ENCODE measurements around the gene IL36G.

The IL36G gene

DNA sequence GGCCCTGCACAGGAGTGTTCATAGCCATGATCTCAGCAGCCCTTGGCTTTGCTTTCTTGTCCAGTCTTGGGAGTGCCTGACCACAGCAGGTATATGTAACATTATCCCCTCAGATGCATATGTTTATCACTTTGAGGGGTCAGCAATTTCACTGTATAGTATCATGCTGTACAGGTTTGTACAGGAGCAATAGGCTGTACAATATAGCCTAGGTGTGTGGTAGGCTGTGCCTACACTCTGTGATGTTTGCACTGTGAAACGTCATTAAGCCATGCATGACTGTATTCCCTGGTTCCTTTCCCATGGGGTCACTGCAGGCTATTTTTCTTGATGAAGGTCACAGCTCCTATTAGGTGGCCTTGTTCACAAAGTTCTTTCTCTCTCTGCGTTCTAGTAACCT lies 4.7 kb upstream of the IL36G start:
- H3K27me3 ChIP-seq (ENCODE audit: insufficient read depth, low read depth, severe bottlenecking) = no peaks in the 10 kb centered on the region
- TF ChIP-seq, protein P1, sequence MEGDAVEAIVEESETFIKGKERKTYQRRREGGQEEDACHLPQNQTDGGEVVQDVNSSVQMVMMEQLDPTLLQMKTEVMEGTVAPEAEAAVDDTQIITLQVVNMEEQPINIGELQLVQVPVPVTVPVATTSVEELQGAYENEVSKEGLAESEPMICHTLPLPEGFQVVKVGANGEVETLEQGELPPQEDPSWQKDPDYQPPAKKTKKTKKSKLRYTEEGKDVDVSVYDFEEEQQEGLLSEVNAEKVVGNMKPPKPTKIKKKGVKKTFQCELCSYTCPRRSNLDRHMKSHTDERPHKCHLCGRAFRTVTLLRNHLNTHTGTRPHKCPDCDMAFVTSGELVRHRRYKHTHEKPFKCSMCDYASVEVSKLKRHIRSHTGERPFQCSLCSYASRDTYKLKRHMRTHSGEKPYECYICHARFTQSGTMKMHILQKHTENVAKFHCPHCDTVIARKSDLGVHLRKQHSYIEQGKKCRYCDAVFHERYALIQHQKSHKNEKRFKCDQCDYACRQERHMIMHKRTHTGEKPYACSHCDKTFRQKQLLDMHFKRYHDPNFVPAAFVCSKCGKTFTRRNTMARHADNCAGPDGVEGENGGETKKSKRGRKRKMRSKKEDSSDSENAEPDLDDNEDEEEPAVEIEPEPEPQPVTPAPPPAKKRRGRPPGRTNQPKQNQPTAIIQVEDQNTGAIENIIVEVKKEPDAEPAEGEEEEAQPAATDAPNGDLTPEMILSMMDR (IDR thresholded peaks at IDR 0.05; ENCODE audit: low read depth, low read length) = no peak
- no peaks in the 10 kb centered on the region for H3K36me3 ChIP-seq
- no peak overlapping the region for H3K4me3 ChIP-seq (ENCODE audit: low read depth, low read length)
- DNase-seq = no peak
- H3K27ac ChIP-seq = no peak overlapping the region
- peaks cover 6% of the 10 kb centered on the region for H3K9me3 ChIP-seq (ENCODE audit: severe bottlenecking)

- no peaks in the 10 kb centered on the region for H3K27me3 ChIP-seq (ENCODE audit: insufficient read depth, low read depth, severe bottlenecking)
- TF ChIP-seq, protein P1 (IDR thresholded peaks at IDR 0.05; ENCODE audit: low read depth, low read length) = no peak
- no peak for DNase-seq
- no peak overlapping the region for H3K27ac ChIP-seq
- no peaks in the 10 kb centered on the region for H3K36me3 ChIP-seq
- H3K4me3 ChIP-seq (ENCODE audit: low read depth, low read length) = no peak overlapping the region
- peaks cover 6% of the 10 kb centered on the region for H3K9me3 ChIP-seq (ENCODE audit: severe bottlenecking)
Measured at GRCh38 chr2:112979731-112980130, 1.9 kb downstream of the IL36G start.

GRCh38 chr2:112980537-112980936 lies 2.7 kb downstream of the IL36G start:
- H3K27me3 ChIP-seq (ENCODE audit: insufficient read depth, low read depth, severe bottlenecking) = no peaks in the 10 kb centered on the region
- no peak for DNase-seq
- peaks cover 6% of the 10 kb centered on the region for H3K9me3 ChIP-seq (ENCODE audit: severe bottlenecking)
- H3K27ac ChIP-seq = no peak overlapping the region
- H3K36me3 ChIP-seq = no peaks in the 10 kb centered on the region
- H3K4me3 ChIP-seq (ENCODE audit: low read depth, low read length) = no peak overlapping the region
- TF ChIP-seq, protein P1 (IDR thresholded peaks at IDR 0.05; ENCODE audit: low read depth, low read length) = no peak

GRCh38 chr2:112985090-112985489 lies 7.3 kb downstream of the IL36G start:
- Histone ChIP-seq H3K9me3 (ENCODE audit: severe bottlenecking) (peaks cover 8% of the 10 kb centered on the region), H3K36me3 (no peaks in the 10 kb centered on the region), H3K4me3 (ENCODE audit: low read depth, low read length) (no peak overlapping the region), H3K27ac (no peak overlapping the region), H3K27me3 (ENCODE audit: insufficient read depth, low read depth, severe bottlenecking) (no peaks in the 10 kb centered on the region)
- TF ChIP-seq, protein P1 (IDR thresholded peaks at IDR 0.05; ENCODE audit: low read depth, low read length) = no peak
- DNase-seq = no peak

DNA sequence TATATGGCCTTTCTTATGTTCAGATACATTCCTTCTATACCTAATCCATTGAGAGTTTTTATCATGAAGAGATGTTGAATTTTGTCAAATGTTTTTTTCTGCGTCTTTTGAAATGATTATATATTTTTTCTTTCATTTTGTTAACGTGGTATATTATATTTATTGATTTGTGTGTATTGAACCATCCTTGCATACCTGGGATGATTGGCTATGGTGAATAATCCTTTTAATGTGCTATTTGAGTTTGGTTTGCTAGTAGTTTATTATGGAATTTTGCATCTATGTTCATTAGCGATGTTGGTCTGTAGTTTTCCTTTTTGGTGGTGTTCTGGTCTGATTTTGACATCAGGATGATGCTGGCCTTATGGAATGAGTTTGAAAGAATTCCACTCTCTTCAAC lies 11.8 kb downstream of the IL36G start:
- TF ChIP-seq, protein P1 (IDR thresholded peaks at IDR 0.05; ENCODE audit: low read depth, low read length) = no peak
- no peaks in the 10 kb centered on the region for H3K36me3 ChIP-seq
- H3K9me3 ChIP-seq (ENCODE audit: severe bottlenecking) = peaks cover 8% of the 10 kb centered on the region

GRCh38 chr2:112993831-112994230 lies 16.0 kb downstream of the IL36G start:
- H3K27ac ChIP-seq = no peak overlapping the region
- DNase-seq = no peak
- TF ChIP-seq, protein P1 (IDR thresholded peaks at IDR 0.05; ENCODE audit: low read depth, low read length) = no peak

More for the DNA sequence above, 11.8 kb downstream of the IL36G start:
- Histone ChIP-seq H3K27ac (no peak overlapping the region), H3K27me3 (ENCODE audit: insufficient read depth, low read depth, severe bottlenecking) (no peaks in the 10 kb centered on the region), H3K4me3 (ENCODE audit: low read depth, low read length) (no peak overlapping the region)
- DNase-seq = no peak

More at GRCh38 chr2:112993831-112994230, 16.0 kb downstream of the IL36G start:
- H3K27me3 ChIP-seq (ENCODE audit: insufficient read depth, low read depth, severe bottlenecking) = no peaks in the 10 kb centered on the region
- H3K4me3 ChIP-seq (ENCODE audit: low read depth, low read length) = no peak overlapping the region
- no peaks in the 10 kb centered on the region for H3K36me3 ChIP-seq
- peaks cover 8% of the 10 kb centered on the region for H3K9me3 ChIP-seq (ENCODE audit: severe bottlenecking)

All from WERI-Rb-1 (cell line).